ENCODE measurements around the gene LMX1B.

The LMX1B gene

DNA sequence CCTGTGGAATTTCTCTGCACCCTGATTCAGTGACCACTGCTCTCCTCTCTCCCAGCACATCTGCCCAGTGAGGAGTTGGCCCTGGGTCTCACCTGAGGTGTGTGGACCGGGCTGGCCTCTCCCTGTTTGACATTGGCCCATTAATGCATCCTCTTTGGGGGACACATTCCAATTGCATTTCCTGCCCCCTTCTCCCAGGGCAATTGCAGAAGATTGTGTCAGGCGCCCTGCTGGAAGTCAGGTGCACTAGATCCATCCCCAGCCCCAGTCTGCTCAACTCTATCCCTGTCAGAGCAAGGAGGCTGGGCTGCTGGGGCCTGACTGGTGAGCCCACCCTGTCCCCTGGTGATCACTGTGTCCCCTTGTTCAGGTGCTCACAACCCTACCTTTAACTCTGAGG lies 84.5 kb downstream of the LMX1B start:
- TF ChIP-seq FOXP2 (optimal IDR thresholded peaks at IDR 0.05; ENCODE audit: borderline replicate concordance, extremely low read depth, extremely low read length, insufficient read depth) (no peak), POLR2AphosphoS5 (IDR thresholded peaks at IDR 0.05; ENCODE audit: low read depth, low read length) (no peak), TAF1 (IDR thresholded peaks at IDR 0.05; ENCODE audit: borderline replicate concordance, insufficient read depth, low read length) (no peak)

DNA sequence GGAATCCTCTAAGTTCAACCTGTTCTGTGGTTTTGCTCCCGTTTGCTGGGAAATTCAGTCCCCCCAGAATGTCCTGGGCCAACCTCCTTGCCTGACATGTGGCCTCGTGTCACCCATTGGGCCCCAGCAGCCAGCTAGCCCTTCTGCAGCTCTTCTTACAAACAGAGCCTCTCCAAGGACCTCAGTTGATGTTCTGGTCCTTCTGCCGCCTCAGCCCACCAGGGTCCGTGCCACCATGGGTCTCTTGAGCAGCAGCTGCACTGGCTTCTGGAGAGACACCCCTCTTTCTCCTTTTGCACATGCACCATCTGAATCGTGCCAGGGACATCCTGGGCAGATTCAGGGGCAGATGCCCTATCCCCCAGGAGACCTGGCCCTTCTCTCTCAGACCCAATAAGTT lies 85.0 kb downstream of the LMX1B start:
- TF ChIP-seq POLR2AphosphoS5 (IDR thresholded peaks at IDR 0.05; ENCODE audit: low read depth, low read length) (no peak), SIN3A (IDR thresholded peaks at IDR 0.05; ENCODE audit: borderline replicate concordance, insufficient read depth, low read length) (no peak), TAF1 (IDR thresholded peaks at IDR 0.05; ENCODE audit: borderline replicate concordance, insufficient read depth, low read length) (no peak), FOXP2 (optimal IDR thresholded peaks at IDR 0.05; ENCODE audit: borderline replicate concordance, extremely low read depth, extremely low read length, insufficient read depth) (no peak)
- TF ChIP-seq, protein P1, sequence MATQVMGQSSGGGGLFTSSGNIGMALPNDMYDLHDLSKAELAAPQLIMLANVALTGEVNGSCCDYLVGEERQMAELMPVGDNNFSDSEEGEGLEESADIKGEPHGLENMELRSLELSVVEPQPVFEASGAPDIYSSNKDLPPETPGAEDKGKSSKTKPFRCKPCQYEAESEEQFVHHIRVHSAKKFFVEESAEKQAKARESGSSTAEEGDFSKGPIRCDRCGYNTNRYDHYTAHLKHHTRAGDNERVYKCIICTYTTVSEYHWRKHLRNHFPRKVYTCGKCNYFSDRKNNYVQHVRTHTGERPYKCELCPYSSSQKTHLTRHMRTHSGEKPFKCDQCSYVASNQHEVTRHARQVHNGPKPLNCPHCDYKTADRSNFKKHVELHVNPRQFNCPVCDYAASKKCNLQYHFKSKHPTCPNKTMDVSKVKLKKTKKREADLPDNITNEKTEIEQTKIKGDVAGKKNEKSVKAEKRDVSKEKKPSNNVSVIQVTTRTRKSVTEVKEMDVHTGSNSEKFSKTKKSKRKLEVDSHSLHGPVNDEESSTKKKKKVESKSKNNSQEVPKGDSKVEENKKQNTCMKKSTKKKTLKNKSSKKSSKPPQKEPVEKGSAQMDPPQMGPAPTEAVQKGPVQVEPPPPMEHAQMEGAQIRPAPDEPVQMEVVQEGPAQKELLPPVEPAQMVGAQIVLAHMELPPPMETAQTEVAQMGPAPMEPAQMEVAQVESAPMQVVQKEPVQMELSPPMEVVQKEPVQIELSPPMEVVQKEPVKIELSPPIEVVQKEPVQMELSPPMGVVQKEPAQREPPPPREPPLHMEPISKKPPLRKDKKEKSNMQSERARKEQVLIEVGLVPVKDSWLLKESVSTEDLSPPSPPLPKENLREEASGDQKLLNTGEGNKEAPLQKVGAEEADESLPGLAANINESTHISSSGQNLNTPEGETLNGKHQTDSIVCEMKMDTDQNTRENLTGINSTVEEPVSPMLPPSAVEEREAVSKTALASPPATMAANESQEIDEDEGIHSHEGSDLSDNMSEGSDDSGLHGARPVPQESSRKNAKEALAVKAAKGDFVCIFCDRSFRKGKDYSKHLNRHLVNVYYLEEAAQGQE (IDR thresholded peaks at IDR 0.05; ENCODE audit: insufficient read depth in 1 of 2, low read depth in 2 of 2, low read length in 2 of 2), result no peak

DNA sequence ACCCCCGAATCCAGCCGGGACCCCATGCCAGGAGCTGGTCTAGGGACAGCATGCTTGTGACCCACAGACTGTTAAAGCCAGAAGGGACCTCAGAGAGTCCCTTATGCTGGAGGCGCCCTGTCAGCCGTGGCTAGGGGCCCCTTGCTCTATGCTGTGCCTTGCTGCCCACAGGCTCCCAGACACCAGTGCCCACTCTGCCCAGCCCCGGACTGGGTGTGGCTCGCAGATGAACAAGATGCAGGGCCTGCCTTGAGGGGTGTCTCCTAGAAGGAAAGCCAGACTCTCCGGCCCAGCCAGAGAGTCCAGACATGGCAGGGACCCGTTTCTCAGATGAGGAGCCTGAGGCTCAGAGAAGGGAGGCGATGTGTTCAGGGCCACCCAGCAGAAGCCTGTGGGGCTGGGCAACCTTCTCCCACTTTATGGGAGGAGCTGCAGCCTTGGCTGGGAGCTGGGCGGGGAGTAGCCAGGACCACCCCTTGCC lies 85.7 kb downstream of the LMX1B start:
- TF ChIP-seq, protein P1 (IDR thresholded peaks at IDR 0.05; ENCODE audit: insufficient read depth in 1 of 2, low read depth in 2 of 2, low read length in 2 of 2), result no peak
- TF ChIP-seq FOXP2 (optimal IDR thresholded peaks at IDR 0.05; ENCODE audit: borderline replicate concordance, extremely low read depth, extremely low read length, insufficient read depth) (no peak), POLR2AphosphoS5 (IDR thresholded peaks at IDR 0.05; ENCODE audit: low read depth, low read length) (no peak), SIN3A (IDR thresholded peaks at IDR 0.05; ENCODE audit: borderline replicate concordance, insufficient read depth, low read length) (no peak), TAF1 (IDR thresholded peaks at IDR 0.05; ENCODE audit: borderline replicate concordance, insufficient read depth, low read length) (no peak)

DNA sequence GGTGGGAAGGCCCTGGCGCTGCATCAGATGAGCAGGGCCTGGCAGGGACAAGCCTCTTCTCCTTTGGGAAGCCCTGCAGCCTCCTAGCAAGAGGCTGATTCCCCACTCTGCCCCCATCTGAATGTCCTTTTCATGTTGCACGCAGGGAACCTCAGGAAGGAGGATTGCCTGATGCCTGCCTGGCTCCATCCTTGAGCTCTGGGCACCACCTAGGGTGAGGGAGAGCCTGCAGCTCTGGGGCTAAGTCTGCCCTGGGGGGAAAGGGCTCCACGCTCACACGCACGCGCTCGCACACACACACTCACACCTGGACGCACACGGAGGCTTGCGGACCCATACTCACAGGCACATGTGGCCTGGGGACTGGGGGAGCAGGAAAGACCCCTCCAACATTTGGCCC lies 86.6 kb downstream of the LMX1B start:
- TF ChIP-seq FOXP2 (optimal IDR thresholded peaks at IDR 0.05; ENCODE audit: borderline replicate concordance, extremely low read depth, extremely low read length, insufficient read depth), result no peak
- TF ChIP-seq SIN3A (IDR thresholded peaks at IDR 0.05; ENCODE audit: borderline replicate concordance, insufficient read depth, low read length), result no peak
- no peak for TF ChIP-seq TAF1 (IDR thresholded peaks at IDR 0.05; ENCODE audit: borderline replicate concordance, insufficient read depth, low read length)
- no peak for TF ChIP-seq POLR2AphosphoS5 (IDR thresholded peaks at IDR 0.05; ENCODE audit: low read depth, low read length)
- TF ChIP-seq, protein P1 (IDR thresholded peaks at IDR 0.05; ENCODE audit: insufficient read depth in 1 of 2, low read depth in 2 of 2, low read length in 2 of 2), result no peak

DNA sequence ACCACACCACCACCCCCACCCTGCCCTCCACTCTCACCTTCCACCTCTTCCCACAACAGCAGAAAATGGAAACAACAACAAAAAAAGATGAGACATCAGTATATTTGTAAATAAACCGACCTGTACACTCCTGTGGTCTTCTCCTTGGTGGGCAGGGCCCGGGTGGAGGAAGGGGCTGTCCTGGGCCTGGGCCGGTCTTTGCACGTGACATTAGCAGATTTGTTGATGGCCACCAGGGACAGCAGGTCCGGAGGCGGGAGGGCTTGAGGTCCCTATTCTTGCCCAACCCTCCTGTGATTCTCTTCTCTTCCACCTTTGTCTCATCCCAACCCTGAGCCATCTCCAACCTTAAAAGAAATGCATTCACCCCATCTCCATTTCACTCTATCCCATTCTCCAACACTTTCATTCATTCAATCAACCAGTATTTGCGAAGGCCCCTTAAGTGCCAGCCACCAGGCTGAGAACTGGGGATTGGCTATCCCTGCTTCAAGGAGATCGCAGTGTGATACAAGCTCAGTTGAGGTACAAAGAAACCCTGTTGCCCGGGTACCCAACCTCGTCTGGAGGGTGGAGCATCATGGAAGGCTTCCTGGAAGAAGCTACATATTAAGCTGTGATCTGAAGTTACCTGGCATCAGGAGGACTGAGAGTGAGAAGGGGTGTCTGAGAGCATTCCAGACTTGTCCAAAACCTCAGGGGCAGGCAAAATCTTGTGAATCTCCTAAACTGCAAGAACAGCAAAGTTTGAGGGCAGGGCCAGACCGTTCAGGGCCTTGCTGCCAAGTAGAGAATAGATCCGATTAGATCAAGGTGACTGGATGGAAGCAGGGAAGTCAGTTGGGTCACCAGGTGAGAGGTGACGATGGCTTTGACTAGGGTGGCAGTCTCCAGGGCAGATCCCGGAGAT lies 87.4 kb downstream of the LMX1B start:
- TF ChIP-seq POLR2AphosphoS5 (IDR thresholded peaks at IDR 0.05; ENCODE audit: low read depth, low read length) (no peak), FOXP2 (optimal IDR thresholded peaks at IDR 0.05; ENCODE audit: borderline replicate concordance, extremely low read depth, extremely low read length, insufficient read depth) (no peak), SIN3A (IDR thresholded peaks at IDR 0.05; ENCODE audit: borderline replicate concordance, insufficient read depth, low read length) (no peak), TAF1 (IDR thresholded peaks at IDR 0.05; ENCODE audit: borderline replicate concordance, insufficient read depth, low read length) (no peak)
- TF ChIP-seq, protein P1 (IDR thresholded peaks at IDR 0.05; ENCODE audit: insufficient read depth in 1 of 2, low read depth in 2 of 2, low read length in 2 of 2), result no peak

Measured in PFSK-1 (cell line).